GM12878 (cell line): ENCODE results near the gene SNX21. TPM values are rescaled to one million over a fixed set of nuclear protein-coding genes. Genes with fewer than 3 reads are reported as not detected.

Experiments
- ATAC-seq: fragments of 200-7000 bp; cut with Tn5 transposase; 3 replicates; pipeline ENCODE4 v1.9.1; 2020; ENCODE audit warnings: mild to moderate bottlenecking, moderate library complexity
- BruUV-seq: library from RNA; stranded (reverse); fragments of 400-500 nt; replicated peaks from 2 replicates; lab custom pipeline; 2021; lab: Mats Ljungman, UMichigan
- CTCF ChIA-PET: fragments of 300-600 bp; sonication (Branson Sonifier 250); formaldehyde crosslinking; extraction: SDS; loops from one replicate; lab custom pipeline; 2021; ENCODE audit warnings: inconsistent platforms; lab: Yijun Ruan, JAX
- POLR2A ChIA-PET: fragments of 350-600 bp; formaldehyde crosslinking; extraction: SDS; loops from one replicate; lab custom pipeline; 2021; ENCODE audit warnings: inconsistent platforms; lab: Charles Lee
- RAD21 ChIA-PET: fragments of 300-600 bp; sonication (Branson Sonifier 250); formaldehyde crosslinking; loops from one replicate; lab custom pipeline; 2023; ENCODE audit warnings: antibody characterized with exemption; ENCODE audit not compliant: unreplicated experiment; lab: Charles Lee
- SMC1A ChIA-PET: fragments of 300-600 bp; sonication (Branson Sonifier 250); formaldehyde crosslinking; loops from one replicate; lab custom pipeline; 2023; ENCODE audit not compliant: unreplicated experiment, uncharacterized antibody; lab: Charles Lee
- DNase-seq: peaks from one replicate; pipeline ENCODE4 v3.0.0-alpha.2; 2011; ENCODE audit warnings: low read depth, low spot score
- FAIRE-seq: peaks from 3 replicates; lab custom pipeline; 2011; peaks lifted over from hg19 to GRCh38; lab: Jason Lieb, UNC
- H2AFZ ChIP-seq: 2 replicates; pipeline ENCODE4 v1.6.0; 2011; ENCODE audit warnings: low read depth, low read length, control low read depth; ENCODE audit not compliant: control insufficient read depth
- H3K27ac ChIP-seq: 2 replicates; pipeline ENCODE4 v1.5.1; 2011; ENCODE audit warnings: control low read depth; ENCODE audit not compliant: control insufficient read depth, insufficient read depth
- H3K27me3 ChIP-seq, 2 experiments: replicated peaks in 1 of 2; 2 replicates each; pipeline versions ENCODE4 v1.6.0 to v1.6.1; 2011; ENCODE audit warnings: low read length in 1 of 2; ENCODE audit not compliant: control insufficient read depth in 2 of 2, insufficient read depth in 2 of 2
- H3K36me3 ChIP-seq, 2 experiments: 2 replicates each; pipeline ENCODE4 v1.5.1; 2011; ENCODE audit warnings: low read length in 1 of 2; ENCODE audit not compliant: control insufficient read depth in 2 of 2, insufficient read depth in 2 of 2
- H3K4me1 ChIP-seq: 2 replicates; pipeline ENCODE4 v1.6.1; 2011; ENCODE audit warnings: mild to moderate bottlenecking, low read length, moderate library complexity, mixed read lengths; ENCODE audit not compliant: control insufficient read depth, insufficient read depth
- H3K4me2 ChIP-seq: 2 replicates; pipeline ENCODE4 v1.6.0; 2011; ENCODE audit warnings: control low read depth; ENCODE audit not compliant: control insufficient read depth, insufficient read depth
- H3K4me3 ChIP-seq: fragments of 200-600 bp; sonication (generic); 2 replicates; pipeline ENCODE4 v1.5.1; 2016
- H3K79me2 ChIP-seq: 2 replicates; pipeline ENCODE4 v1.6.0; 2011; ENCODE audit warnings: low read length; ENCODE audit not compliant: control insufficient read depth, insufficient read depth
- H3K9ac ChIP-seq: 2 replicates; pipeline ENCODE4 v1.8.0; 2011; ENCODE audit warnings: low read length, control low read depth, mixed read lengths; ENCODE audit not compliant: control insufficient read depth, insufficient read depth
- H3K9me3 ChIP-seq: replicated peaks from 3 replicates; pipeline ENCODE4 v1.5.1; 2011; ENCODE audit warnings: mild to moderate bottlenecking, low read length; ENCODE audit not compliant: control insufficient read depth, insufficient read depth
- H4K20me1 ChIP-seq: 2 replicates; pipeline ENCODE4 v1.6.0; 2011; ENCODE audit not compliant: control insufficient read depth, insufficient read depth
- BACH1 ChIP-seq: fragments of 450-650 bp; IDR thresholded peaks from 2 replicates; pipeline ENCODE4 v1.6.1; 2017; ENCODE audit warnings: mild to moderate bottlenecking, borderline replicate concordance
- CBFB ChIP-seq: IDR thresholded peaks from 2 replicates; pipeline ENCODE4 v1.6.1; 2016; ENCODE audit warnings: antibody characterized with exemption, low read depth
- E4F1 ChIP-seq: fragments of 450-650 bp; IDR thresholded peaks from 2 replicates; pipeline ENCODE4 v1.6.1; 2018; ENCODE audit warnings: borderline replicate concordance, mild to moderate bottlenecking; ENCODE audit not compliant: partially characterized antibody
- EGR1 ChIP-seq, 2 experiments: IDR thresholded peaks; 1 replicate in 1 of 2; 2 replicates in 1 of 2; pipeline ENCODE4 v1.6.1; 2011 to 2012; ENCODE audit warnings: low read depth in 2 of 2, low read length in 2 of 2, borderline replicate concordance in 1 of 2, mild to moderate bottlenecking in 1 of 2, moderate library complexity in 1 of 2
- GATAD2B ChIP-seq: fragments of 450-650 bp; conservative IDR thresholded peaks from 2 replicates; pipeline ENCODE4 v1.6.1; 2017; ENCODE audit warnings: low read depth, mild to moderate bottlenecking, moderate library complexity
- RAD51 ChIP-seq: fragments of 450-650 bp; IDR thresholded peaks from 2 replicates; pipeline ENCODE4 v1.6.1; 2016; ENCODE audit warnings: moderate library complexity, mild to moderate bottlenecking, inconsistent platforms
- RBBP5 ChIP-seq: fragments of 200-600 bp; sonication (generic); conservative IDR thresholded peaks from 2 replicates; pipeline ENCODE4 v1.6.1; 2016
- SUPT20H ChIP-seq: IDR thresholded peaks from 2 replicates; pipeline ENCODE4 v1.6.1; 2011; ENCODE audit warnings: low read depth, mild to moderate bottlenecking, low read length, moderate library complexity, borderline replicate concordance; ENCODE audit not compliant: control insufficient read depth
- WRNIP1 ChIP-seq: IDR thresholded peaks from 2 replicates; pipeline ENCODE4 v1.6.1; 2011; ENCODE audit warnings: low read depth, low read length, improper control_type of control experiment, borderline replicate concordance
- WGBS: methylation state at CpG from one replicate; pipeline ENCODE4 v1.1.6; 2016; ENCODE audit warnings: low lambda C conversion rate; ENCODE audit not compliant: insufficient replicate concordance, insufficient coverage; ENCODE audit errors: missing lambda C conversion rate; 5-methylcytosine and 5-hydroxymethylcytosine counted together
- in situ Hi-C: fragments of 300-500 bp; cut with MboI; formaldehyde crosslinking; loops from 9 replicates; pipeline ENCODE4 v1.14.3; 2018; ENCODE audit warnings: mixed read lengths
- intact Hi-C: fragments of 100-400 bp; cut with micrococcal nuclease; formaldehyde crosslinking; loops from one replicate; pipeline ENCODE4 v1.14.2; 2022; ENCODE audit not compliant: unreplicated experiment
- polyA plus RNA-seq, 11 experiments: library from polyadenylated mRNA; depleted of rRNA in 4 of 11; unstranded in 6 of 11; stranded (reverse) in 5 of 11; fragments of >200 nt; fragmentation: Nextera tagmentation in 4 of 11; fragmentation: Illumina TruSeq in 1 of 11; extraction: Ambion mirVana in 4 of 11; extraction: Trizol in 1 of 11; gene quantifications; 1 replicate in 1 of 11; 2 replicates in 10 of 11; pipeline versions ENCODE4 v1.2.1 to v1.2.3, GENCODE V29; 2011 to 2016; ENCODE audit warnings: inconsistent platforms in 2 of 11, missing spikeins in 2 of 11, low read depth in 1 of 11
- total RNA-seq, 4 experiments: library from RNA; depleted of rRNA in 3 of 4; stranded (reverse); fragments of >200 nt in 3 of 4; fragmentation: Illumina TruSeq in 1 of 4; extraction: Trizol in 1 of 4; gene quantifications; 2 replicates each; pipeline versions ENCODE4 v1.2.1 to v1.2.3, GENCODE V29; 2013 to 2021
- TF ChIP-seq, protein P1 (sequence below): IDR thresholded peaks from 2 replicates; pipeline ENCODE4 v1.6.1; 2012; ENCODE audit warnings: low read length, inconsistent platforms

SNX21 gene
- total and polyA plus RNA-seq, 10 of the 15 experiments (the other 5 are each of a cell fraction or from before 2014, with no cell fraction given): 0.10 to 1.4 (median 0.57) TPM

- TF ChIP-seq SUPT20H (no peak), GATAD2B (peak; percentile 80; the same call in 1 of the 2 replicates)
These were observed 541 bp downstream of the SNX21 start (continued) for GRCh38 chr20:45833883-45834796.

GRCh38 chr20:45834797-45835161, 1.2 kb downstream of the SNX21 start:
- ChIA-PET POLR2A (no interaction called here), SMC1A (no interaction called here), RAD21 (no interaction called here), CTCF (interaction anchor here (1.6 kb wide), 1 partner anchor 17 kb away, joined by 4 read pairs; no protein-coding TSS in a partner anchor)
- BruUV-seq: no TSS peak
- 91% methylated on average over 14 of the region's 14 CpGs for WGBS
- no peaks in the 10 kb centered on the region for H3K36me3 ChIP-seq
- no peak overlapping the region for H3K27ac ChIP-seq
- no peak for ATAC-seq
- no peak overlapping the region for H3K9ac ChIP-seq
- in situ Hi-C loops (no loop called here), intact Hi-C loops (no loop called here)
- H4K20me1 ChIP-seq: no peaks in the 10 kb centered on the region
- peak overlapping the region; percentile 99; the same call in 1 of the 2 replicates for H3K4me2 ChIP-seq
- no peaks in the 10 kb centered on the region for H3K9me3 ChIP-seq
- H3K4me3 ChIP-seq: no peak overlapping the region
- peaks cover 3% of the 10 kb centered on the region for H3K4me1 ChIP-seq
- no peaks in the 10 kb centered on the region for H3K79me2 ChIP-seq
- FAIRE-seq: no peak
- H3K27me3 ChIP-seq: no peaks in the 10 kb centered on the region
- TF ChIP-seq, protein P1, sequence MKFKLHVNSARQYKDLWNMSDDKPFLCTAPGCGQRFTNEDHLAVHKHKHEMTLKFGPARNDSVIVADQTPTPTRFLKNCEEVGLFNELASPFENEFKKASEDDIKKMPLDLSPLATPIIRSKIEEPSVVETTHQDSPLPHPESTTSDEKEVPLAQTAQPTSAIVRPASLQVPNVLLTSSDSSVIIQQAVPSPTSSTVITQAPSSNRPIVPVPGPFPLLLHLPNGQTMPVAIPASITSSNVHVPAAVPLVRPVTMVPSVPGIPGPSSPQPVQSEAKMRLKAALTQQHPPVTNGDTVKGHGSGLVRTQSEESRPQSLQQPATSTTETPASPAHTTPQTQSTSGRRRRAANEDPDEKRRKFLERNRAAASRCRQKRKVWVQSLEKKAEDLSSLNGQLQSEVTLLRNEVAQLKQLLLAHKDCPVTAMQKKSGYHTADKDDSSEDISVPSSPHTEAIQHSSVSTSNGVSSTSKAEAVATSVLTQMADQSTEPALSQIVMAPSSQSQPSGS: no peak
- TF ChIP-seq RBBP5 (no peak), E4F1 (no peak), RAD51 (no peak), CBFB (no peak), WRNIP1 (no peak), BACH1 (no peak), EGR1 (IDR thresholded peaks at IDR 0.05; ENCODE audit: borderline replicate concordance in 1 of 2, low read depth in 2 of 2, low read length in 2 of 2) (no peak)
- H2AFZ ChIP-seq: no peak overlapping the region
- DNase-seq: no peak
